Jurkat, Clone E6-1 (cell line): Measurements from ENCODE around the gene CAV1.

Experiments
- DNase-seq: peaks from one replicate; pipeline ENCODE4 v3.0.0-alpha.2; 2011; ENCODE audit warnings: low read depth, low spot score
- H3K4me3 ChIP-seq: 2 replicates; pipeline ENCODE4 v1.5.1; 2011; ENCODE audit warnings: mild to moderate bottlenecking, low read length, control low read depth, moderate library complexity

Gene CAV1

GRCh38 chr7:116502201-116503096, 22.4 kb upstream of the CAV1 start:
- H3K4me3 ChIP-seq: no peak overlapping the region
- no peak for DNase-seq

GRCh38 chr7:116503835-116504234, 21.0 kb upstream of the CAV1 start:
- no peak overlapping the region for H3K4me3 ChIP-seq
- DNase-seq: no peak

DNA sequence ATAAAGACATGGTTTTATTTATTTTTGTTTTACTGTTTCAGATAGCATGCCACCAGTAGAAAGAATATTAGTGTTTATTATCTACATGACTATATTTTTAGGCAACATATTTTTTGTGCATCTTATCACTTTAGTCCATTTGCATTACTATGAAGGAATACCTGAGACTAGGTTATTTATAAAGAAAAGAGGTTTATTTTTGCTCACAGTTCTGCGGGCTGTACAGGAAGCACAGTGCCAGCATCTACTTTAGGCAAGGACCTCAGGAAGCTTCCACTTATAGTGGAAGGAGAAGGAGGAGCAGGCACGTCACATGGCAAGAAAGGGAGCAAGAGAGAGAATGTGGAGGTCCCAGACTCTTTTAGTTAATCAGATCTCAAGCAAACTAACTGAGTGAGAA, 19.6 kb upstream of the CAV1 start:
- no peak overlapping the region for H3K4me3 ChIP-seq
- DNase-seq: no peak

- no peak overlapping the region for H3K4me3 ChIP-seq
- DNase-seq: no peak
Observed at GRCh38 chr7:116505823-116506222, 19.0 kb upstream of the CAV1 start.

- H3K4me3 ChIP-seq: no peak overlapping the region
- DNase-seq: no peak
Observed at GRCh38 chr7:116509982-116510579, 14.8 kb upstream of the CAV1 start.

- DNase-seq: no peak
- no peak overlapping the region for H3K4me3 ChIP-seq
Observed at GRCh38 chr7:116510795-116511194, 14.0 kb upstream of the CAV1 start.

DNA sequence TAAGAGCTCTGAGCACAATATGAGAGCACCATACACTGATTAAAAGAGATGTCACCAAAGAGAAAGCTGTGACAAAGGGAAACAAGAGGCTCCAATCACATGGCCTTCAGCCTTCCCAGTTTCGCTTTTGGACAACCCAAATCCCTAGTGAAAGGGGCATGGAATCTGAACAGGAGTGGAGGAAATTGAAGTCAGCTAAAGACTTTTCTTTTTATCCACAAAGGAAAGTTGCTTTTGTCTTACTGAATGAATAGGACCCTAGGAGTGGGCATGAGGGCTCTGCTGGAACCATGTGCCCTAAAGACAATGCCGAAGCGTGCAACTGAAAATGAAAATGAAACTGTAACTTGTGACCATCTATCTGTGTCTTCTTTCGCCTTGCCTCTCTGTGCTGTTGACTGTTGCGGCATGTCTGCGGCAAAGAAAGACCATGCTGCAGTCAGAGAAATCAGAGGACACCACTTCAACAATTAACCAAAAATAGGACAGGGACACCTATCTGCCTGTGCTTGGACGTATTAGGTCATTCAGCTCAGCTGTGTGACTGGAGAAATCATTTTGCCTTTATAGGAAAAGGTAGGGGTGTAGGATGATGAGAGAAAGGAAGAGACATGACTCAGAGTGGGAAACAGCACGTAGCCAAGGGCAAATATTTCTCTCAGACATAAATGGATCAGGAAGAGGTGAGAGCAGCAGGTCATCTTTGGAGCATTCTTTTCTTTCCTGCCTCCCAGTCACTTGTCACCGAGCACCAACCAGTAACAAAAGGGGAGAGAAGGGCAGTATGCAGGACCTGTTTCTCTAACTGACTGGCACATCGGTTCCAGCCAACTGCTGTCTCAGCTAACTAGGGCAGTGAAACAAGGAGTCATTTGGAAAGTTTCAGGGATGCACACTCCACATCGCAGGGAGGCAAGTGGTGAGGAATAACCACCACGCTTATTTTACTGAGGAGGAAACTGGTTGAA, 13.0 kb upstream of the CAV1 start:
- H3K4me3 ChIP-seq: peak overlapping the region; percentile 35

DNA sequence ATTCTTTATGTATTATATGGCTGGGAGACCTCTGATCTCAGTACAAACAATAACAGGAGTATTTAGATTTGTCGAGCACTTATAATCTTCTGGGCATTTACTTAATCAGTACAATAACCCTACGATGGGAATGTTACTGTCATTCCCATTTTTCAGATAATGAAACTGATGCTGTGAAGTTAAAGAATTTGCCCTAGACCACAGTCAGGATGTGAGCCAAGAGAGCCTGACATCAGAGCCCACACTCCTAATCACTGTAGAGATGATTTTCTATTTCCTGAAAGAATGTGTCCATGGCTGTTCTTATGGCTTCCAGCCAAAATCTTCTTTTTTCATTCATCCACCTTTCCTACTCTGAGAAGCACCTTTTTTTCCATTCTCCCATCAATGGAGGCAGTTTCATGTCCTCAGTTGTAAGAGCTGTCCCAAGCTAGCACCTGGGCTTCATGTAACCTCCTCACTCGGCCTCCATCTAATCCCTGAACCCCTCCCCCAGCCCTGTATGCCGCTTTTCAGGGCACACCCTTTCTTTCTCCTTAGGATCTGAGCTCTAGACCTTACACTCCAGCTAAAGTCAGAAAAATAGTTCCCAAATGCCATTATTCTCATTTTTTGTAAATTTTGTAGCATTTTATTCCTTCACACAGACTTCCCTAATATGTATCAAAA, 12.2 kb upstream of the CAV1 start:
- no peak for DNase-seq
- no peak overlapping the region for H3K4me3 ChIP-seq

More for the DNA sequence above, 13.0 kb upstream of the CAV1 start:
- DNase-seq: peak; percentile 14

DNA sequence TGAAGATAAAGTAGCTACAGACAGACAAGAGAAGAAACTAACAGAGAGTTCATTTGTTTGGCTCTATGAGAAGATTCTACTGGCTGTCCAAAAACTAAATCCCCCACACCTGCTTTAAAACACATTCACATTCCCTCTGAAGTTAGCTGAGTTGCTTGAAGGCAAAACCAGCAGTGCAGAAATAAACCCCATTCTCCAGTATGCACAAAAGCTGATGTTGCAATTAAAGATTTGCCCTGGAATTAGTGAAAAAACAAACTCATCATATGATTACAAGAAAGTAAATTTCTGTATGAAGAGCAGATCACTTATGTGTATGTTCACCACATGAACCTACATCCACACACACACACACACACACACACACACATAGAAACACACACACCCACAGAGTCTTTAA, 9.3 kb upstream of the CAV1 start:
- no peak overlapping the region for H3K4me3 ChIP-seq
- no peak for DNase-seq

- H3K4me3 ChIP-seq: no peak overlapping the region
- no peak for DNase-seq
Observed at GRCh38 chr7:116516324-116516723, 8.5 kb upstream of the CAV1 start.

GRCh38 chr7:116517626-116518025, 7.2 kb upstream of the CAV1 start:
- H3K4me3 ChIP-seq: no peak overlapping the region
- DNase-seq: no peak

DNA sequence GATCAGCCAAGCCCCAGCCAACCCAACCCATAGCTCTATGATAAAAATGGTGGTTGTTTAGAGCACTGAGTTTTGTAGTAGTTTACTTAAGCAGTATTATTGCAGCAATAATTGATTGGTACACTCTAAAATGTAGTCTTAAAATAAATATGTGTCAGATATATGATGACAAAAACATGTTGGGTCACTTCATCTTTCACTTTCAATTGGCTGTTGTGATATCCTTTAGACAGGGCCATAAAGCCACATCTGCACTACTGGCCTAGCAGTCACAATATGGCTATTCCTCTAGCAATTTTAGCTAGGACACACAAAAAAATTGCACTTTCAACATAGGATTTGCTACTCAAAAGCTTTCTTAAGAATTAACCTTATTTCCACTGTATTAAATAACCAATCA, 5.9 kb upstream of the CAV1 start:
- no peak overlapping the region for H3K4me3 ChIP-seq
- DNase-seq: no peak

GRCh38 chr7:116521046-116521664, 3.7 kb upstream of the CAV1 start:
- DNase-seq: no peak
- no peak overlapping the region for H3K4me3 ChIP-seq

DNA sequence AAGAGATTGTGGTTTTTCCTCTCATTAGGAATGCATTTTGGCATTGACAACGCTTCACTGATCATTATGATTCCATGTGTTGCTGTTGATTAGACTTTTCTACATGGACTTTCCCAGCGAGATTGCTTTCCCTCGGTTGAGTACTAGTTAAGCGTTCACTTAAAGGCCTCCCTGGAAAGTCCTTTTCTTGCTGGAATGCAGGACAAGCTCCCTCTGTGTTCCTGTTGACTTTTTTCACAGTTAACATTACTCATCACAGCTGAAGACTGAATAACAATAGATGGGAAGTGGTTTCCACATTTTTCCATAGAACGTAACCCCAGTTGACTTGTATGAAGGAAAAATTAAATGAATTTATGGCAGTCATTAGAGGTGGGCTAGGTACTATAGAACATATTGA, 2.6 kb upstream of the CAV1 start:
- H3K4me3 ChIP-seq: no peak overlapping the region
- no peak for DNase-seq

DNA sequence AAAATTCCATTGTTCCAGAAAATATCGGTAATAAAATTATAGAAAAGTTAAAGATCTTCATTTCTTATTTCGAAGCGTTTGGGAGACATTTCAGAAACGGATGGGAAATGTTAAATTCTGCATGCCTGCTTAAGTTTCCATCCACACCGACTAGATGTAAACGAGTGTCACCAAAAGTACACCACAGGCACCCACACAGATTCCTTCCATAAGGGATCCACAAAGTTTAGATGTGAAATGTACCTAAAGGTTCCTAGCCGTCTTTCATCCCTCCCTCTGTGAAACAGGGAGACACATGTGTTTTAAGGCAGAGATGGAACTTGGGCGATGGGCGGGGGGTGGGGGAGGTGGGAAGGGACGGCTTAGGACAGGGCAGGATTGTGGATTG, 621 bp upstream of the CAV1 start:
- no peak for DNase-seq
- H3K4me3 ChIP-seq: no peak overlapping the region

DNA sequence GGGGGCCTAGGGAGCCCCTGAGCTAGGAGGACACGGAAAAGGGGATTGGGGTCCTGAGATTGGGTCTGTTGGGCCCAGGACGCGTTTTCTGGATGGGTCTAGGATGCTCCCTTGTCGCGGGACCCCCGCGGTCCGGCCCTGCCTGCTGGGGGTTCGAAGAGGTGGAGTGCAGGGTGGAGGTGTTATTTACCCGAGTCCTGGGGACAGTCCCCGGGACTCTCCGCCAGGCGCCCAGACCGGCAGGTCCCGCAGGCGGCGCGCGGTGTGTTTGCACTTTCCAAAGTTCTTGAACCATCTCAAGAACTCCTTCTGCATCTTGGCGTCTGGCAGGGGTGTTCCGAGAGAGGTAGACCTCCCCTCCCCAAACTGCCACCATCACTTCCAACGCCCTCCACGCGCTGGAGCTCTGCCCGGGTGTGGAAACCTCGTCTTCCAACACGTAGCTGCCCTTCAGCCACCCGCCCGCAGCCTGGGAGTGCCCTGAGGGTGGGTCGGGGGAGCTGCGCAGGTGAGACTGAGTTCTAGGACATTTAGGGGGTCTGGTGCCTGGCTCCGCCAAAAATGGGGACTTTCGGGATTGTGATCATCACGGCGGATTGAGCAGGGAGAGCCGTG, 569 bp downstream of the CAV1 start:
- H3K4me3 ChIP-seq: no peak overlapping the region
- no peak for DNase-seq

DNA sequence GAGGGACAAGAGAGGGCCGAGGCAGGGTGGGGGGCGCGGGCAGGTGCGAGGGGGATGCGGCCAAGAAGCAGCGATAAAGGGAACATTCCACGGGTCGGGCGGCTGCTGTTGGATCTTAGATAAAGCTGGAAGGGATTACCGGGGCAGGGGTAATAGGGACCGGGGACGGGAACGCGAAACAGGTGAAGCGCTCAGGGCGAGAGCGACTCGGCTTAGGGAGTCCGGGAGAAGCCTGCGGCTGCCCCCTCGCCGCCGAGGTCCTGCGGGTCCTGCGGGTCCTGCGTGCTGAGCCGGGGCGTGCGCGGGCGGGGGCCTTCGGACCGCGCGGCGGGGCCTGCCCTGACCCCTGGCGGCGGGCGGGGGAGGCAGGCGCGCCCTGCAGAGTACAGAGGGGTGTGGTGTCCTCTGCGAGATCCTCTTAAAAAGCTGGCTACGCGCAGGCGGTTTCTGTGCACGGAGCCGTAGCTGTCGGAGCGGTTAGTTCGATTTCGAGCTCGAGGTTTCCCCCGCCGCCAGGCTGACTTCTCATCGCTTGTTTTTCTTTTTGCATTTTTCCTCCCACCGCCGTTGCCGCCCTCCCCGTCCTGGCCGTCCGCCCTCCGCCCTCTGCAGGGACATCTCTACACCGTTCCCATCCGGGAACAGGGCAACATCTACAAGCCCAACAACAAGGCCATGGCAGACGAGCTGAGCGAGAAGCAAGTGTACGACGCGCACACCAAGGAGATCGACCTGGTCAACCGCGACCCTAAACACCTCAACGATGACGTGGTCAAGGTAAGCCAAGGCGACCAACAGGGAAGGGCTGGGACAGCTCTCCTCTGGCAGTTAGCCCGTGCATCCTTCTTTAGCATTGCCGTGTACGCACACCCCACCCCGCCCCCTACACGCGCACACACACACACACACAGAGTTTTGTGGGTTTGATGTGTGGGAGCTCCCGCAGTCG, 1.4 kb downstream of the CAV1 start:
- no peak for DNase-seq
- H3K4me3 ChIP-seq: no peak overlapping the region; the same call in 1 of the 2 replicates
